HG03432 (cell line): ENCODE data around the gene TUBB.
"Not testable (repeated sequence)": the region's sequence is repeated elsewhere in the genome, so short reads cannot be mapped to it uniquely, and the experiment has no call there.

Experiments used
- ATAC-seq: cut with Tn5 transposase; IDR thresholded peaks from one replicate; pipeline ENCODE4 v1.9.1; 2021; ENCODE audit warnings: mild to moderate bottlenecking, moderate library complexity; ENCODE audit not compliant: unreplicated experiment

The TUBB gene

DNA sequence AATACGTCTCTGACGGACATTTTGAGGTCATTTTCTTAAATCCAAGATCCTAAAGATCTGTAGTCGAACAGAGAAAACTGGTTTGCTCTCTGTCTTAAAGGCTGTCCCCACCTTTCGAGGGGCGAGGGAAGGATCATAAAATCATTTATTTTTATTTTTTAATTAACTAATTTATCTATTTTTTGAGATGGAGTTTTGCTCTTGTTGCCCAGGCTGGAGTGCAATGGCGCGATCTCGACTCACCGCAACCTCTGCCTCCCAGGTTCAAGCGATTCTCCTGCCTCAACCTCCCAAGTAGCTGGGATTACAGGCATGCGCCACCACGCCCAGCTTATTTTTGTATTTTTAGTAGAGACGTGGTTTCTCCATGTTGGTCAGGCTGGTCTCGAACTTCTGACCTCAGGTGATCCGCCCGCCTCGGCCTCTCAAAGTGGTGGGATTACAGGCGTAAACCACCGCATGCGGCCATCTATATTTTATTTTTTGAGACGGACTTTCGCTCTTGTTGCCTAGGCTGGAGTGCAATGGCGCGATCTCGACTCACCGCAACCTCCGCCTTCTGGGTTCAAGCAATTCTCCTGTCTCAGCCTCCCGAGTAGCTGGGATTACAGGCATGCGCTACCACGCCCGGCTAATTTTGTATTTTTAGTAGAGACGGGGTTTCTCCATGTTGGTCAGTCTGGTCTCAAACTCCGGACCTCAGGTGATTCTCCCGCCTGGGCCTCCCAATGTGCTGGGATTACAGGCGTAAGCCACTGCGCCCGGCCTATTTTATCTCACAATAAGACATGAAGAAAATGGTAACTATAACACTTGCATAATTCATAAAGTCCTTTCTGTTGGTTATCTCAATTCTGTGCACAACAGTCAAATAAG lies 2.1 kb upstream of the TUBB start:
- not testable (repeated sequence) for ATAC-seq

DNA sequence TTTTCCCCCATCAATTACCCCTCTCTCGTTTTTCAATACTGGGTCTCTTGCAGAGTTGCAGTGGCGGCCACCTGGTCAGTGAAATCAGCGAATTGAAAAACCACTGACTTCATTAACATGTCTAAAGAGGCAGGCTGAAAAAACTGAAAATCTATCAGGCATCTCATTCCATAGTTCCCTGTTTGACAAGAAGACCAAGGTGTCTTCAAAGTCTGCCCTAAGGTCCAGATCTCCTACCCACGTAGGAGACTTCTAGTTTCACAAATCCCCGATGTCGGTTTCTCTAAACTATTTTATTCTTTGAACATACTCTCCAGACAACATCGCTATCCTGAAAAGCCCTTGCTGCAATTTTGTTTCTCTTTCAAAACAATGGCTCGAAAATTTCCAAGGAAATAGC lies 796 bp upstream of the TUBB start:
- ATAC-seq = no peak

DNA sequence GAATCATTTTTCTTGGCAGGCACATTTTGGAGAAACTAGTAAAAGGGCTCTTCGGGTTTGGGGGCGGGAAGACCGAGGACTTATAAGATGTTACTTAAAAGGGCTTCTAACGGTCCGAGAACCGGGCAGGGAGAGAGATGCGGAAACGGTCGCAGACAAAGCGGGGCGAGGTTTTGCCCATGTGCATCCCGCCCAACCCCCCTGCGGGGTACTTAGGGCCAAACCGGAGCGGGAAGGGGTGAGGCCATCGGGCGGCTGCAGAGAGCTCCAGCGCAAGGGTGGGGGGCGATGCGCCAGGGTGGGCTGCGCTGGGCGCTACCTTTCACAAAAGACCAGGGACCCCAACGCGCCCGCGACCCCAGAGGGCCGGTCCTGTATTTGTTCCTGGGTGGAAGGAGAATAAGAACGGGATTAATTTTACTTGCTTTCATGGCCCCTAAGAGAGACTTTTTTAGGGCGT lies 616 bp downstream of the TUBB start:
- no peak for ATAC-seq

DNA sequence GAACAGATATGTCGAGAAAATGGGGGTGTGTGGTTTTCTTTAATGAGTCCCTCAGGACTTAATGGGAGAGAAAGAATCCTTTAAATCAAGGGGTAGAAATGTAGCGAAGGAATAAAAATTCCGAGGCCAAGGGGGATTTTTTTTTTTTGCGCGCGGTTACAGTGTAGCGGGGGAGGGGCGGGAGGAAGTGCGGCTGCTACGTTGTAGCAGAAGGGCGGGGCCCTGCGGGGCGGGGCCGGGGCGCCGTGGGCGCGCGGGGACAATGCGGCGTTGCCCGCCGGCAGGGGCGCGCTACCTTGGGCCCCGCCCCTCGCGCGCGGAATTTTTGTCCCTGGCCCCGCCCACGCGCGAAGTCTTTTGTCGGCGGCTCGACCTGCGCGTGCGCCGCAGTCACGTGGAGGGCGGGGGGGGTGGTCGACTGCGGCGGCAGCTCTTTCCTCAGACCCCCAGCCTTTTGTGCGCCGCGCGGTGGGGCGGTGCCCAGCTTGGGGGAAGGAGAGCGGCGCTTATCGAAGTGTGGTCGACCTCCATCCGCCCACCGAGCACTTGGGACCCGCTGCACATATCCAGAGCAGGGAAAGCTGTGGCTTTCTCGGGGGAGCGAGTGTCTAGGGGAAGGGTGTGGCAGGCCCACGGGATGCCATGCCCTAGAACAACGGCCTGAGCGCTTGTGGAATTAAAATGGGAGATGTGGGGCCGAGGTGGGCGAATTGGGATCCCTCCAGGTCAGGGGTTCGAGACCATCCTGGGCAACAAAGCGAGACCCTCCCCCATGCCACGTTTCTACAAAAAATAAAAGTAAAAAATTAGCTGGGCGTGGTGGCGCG lies 1.3 kb downstream of the TUBB start:
- peak; percentile 29 for ATAC-seq

DNA sequence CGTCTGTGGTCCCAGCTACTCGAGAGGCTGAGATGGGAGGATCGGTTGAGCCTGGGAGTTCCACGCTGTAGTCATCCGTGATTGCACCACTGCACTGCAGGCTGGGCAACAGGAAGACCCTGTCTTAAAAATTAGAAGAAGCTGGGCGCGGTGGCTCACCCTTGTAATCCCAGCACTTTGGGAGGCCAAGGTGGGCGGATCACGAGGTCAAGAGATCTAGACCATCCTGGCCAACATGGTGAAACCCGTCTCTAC lies 1.8 kb downstream of the TUBB start:
- not testable (repeated sequence) for ATAC-seq

DNA sequence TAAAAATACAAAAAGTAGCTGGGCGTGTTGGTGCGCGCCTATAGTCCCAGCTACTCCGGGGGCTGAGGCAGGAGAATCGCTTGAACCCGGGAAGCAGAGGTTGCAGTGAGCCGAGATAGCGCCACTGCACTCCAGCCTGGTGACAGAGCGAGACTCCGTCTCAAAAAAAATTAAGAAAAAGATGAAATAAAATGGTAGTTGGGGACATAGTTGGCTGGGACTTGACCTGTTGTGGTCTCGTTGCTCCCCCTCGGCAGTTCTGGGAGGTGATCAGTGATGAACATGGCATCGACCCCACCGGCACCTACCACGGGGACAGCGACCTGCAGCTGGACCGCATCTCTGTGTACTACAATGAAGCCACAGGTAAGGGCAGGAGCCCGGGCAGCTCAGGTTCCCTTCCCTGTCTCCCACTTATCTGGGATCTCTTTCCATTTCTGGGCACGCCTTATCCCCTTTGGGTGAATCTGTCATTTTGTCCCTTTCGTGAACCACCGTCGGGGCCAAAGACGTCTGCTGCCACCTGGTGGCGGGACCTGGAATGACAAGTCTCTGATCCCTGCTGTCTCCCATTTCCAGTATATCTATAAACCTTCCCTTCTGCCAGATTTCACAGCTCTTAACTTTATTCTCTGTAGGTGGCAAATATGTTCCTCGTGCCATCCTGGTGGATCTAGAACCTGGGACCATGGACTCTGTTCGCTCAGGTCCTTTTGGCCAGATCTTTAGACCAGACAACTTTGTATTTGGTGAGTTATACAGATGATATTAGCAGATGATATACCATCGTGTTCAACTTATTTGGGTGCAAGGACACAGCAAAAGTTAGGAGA lies 2.3 kb downstream of the TUBB start:
- ATAC-seq = no peak

DNA sequence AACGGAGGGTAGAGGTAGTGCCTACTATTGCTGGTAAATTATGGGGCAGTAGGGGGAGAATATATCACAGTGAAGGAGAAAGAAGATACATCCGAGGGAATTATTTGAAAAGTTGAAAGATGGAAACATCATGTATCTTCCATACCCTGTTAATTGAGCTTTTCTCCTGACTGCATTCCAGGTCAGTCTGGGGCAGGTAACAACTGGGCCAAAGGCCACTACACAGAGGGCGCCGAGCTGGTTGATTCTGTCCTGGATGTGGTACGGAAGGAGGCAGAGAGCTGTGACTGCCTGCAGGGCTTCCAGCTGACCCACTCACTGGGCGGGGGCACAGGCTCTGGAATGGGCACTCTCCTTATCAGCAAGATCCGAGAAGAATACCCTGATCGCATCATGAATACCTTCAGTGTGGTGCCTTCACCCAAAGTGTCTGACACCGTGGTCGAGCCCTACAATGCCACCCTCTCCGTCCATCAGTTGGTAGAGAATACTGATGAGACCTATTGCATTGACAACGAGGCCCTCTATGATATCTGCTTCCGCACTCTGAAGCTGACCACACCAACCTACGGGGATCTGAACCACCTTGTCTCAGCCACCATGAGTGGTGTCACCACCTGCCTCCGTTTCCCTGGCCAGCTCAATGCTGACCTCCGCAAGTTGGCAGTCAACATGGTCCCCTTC lies 3.1 kb downstream of the TUBB start:
- not testable (repeated sequence) for ATAC-seq

DNA sequence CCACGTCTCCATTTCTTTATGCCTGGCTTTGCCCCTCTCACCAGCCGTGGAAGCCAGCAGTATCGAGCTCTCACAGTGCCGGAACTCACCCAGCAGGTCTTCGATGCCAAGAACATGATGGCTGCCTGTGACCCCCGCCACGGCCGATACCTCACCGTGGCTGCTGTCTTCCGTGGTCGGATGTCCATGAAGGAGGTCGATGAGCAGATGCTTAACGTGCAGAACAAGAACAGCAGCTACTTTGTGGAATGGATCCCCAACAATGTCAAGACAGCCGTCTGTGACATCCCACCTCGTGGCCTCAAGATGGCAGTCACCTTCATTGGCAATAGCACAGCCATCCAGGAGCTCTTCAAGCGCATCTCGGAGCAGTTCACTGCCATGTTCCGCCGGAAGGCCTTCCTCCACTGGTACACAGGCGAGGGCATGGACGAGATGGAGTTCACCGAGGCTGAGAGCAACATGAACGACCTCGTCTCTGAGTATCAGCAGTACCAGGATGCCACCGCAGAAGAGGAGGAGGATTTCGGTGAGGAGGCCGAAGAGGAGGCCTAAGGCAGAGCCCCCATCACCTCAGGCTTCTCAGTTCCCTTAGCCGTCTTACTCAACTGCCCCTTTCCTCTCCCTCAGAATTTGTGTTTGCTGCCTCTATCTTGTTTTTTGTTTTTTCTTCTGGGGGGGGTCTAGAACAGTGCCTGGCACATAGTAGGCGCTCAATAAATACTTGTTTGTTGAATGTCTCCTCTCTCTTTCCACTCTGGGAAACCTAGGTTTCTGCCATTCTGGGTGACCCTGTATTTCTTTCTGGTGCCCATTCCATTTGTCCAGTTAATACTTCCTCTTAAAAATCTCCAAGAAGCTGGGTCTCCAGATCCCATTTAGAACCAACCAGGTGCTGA lies 3.9 kb downstream of the TUBB start:
- not testable (repeated sequence) for ATAC-seq

DNA sequence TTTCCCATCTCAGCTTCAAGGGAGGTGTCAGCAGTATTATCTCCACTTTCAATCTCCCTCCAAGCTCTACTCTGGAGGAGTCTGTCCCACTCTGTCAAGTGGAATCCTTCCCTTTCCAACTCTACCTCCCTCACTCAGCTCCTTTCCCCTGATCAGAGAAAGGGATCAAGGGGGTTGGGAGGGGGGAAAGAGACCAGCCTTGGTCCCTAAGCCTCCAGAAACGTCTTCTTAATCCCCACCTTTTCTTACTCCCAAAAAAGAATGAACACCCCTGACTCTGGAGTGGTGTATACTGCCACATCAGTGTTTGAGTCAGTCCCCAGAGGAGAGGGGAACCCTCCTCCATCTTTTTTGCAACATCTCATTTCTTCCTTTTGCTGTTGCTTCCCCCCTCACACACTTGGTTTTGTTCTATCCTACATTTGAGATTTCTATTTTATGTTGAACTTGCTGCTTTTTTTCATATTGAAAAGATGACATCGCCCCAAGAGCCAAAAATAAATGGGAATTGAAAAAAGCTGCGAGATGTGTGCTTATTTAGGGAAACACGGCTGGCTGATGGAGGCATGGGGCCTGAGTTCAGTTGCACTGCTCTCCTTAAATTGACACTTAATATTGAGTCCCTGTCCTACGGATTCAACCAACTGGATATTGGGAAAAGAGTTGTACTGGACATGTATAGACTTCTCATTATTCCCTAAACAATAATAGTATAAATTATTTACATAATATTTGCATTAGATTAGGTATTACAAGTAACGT lies 4.9 kb downstream of the TUBB start:
- ATAC-seq = no peak

DNA sequence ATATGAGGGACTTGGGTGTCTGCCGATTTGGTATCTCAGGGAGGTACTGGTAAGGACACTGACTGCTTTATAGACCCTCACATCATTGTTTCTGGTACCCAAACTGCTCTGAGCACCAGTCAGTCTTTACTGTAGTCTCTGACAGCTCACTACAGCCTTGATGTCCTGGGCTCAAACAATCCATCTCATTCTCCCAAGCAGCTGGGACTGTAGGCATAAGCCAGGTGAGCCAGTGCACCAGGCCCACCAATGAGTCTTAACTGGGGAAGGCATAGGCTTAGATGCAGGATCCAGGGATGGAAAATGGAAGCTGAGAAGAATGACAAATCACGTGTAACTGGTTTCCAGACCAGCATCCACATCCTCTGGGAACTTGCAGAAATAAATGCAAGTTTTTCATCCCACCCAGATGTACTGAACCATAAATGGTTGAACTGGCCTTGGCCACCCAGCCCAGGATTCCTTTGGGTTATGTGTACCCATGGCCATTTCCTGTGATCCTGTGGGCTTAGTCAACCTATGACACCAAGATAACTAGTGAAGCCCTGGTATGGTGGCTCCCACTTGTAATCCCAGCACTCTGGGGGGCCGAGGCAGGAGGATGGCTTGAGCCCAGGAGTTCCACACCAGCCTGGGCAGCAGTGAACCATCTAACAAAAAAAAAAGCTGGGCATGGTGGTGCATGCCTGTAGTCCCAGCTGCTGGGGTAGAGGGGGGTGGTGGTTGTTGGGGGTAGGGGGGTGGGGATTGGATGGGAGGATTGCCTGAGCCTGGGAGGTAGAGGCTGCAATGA lies 5.8 kb downstream of the TUBB start:
- ATAC-seq = no peak

DNA sequence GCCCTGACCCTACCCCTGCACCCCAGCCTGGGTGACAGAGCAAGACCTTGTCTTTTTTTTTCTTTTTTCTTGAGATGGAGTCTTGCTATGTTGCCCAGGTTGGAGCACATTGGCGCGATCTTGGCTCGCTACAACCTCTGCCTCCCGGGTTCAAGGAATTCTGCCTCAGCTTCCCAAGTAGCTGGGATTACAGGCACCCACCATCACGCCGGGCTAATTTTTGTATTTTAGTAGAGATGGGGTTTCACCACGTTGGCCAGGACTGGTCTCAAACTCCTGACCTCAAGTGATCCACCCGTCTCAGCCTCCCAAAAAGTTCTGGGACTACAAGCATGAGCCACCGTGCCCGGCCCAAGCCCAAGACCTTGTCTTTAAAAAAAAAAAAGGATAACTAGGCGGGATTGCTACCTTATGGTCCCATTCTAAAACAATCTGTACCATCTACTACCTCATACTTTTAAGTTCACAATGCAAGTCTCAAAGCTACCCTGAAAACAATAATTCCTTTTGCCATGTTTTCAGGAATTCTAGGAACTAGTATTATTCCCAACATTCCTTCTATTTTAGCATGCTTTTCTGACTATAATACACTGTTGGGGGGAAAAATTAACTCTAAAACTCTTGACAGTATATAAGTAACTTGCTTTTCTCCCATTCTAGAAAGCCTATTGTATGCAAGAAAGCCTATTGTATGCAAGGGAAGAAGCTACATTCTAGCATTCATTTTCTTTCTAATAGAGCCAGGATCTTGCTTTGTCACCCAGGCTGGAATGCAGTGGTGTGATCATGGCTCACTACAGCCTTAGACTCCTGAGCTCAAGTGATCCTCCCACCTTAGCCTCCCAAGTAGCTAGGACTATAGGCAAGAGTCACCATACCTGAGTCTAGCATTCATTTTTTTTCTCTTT lies 6.6 kb downstream of the TUBB start:
- no peak for ATAC-seq

DNA sequence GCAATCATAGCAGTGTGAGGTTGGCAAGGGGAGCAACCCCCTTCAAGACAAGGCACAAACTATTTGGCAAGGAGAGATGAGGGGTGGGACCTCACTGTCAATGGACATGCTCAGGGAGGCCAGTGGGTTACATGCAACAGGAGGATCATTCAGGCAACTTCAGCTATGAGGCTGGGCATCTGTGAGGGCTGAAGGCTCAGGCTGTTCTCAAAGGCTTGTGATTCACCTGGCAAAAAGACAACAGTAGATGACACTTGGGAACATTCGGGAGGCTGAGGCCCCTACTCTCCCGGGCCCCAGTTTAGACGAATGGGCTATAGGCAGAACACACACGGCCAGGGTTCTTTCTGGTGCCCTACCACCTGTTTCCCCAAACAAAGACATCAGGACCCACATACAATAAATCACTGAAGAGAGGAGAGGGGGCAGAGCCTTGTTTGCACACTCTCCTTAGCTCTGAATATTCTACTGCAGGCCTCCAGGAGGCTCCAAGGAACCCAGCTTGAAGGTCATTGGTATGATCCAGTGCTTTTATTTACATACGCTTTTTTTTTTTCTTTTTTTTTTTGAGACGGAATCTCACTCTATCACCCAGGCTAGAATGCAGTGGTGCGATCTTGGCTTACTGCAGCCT lies 7.9 kb downstream of the TUBB start:
- no peak for ATAC-seq

DNA sequence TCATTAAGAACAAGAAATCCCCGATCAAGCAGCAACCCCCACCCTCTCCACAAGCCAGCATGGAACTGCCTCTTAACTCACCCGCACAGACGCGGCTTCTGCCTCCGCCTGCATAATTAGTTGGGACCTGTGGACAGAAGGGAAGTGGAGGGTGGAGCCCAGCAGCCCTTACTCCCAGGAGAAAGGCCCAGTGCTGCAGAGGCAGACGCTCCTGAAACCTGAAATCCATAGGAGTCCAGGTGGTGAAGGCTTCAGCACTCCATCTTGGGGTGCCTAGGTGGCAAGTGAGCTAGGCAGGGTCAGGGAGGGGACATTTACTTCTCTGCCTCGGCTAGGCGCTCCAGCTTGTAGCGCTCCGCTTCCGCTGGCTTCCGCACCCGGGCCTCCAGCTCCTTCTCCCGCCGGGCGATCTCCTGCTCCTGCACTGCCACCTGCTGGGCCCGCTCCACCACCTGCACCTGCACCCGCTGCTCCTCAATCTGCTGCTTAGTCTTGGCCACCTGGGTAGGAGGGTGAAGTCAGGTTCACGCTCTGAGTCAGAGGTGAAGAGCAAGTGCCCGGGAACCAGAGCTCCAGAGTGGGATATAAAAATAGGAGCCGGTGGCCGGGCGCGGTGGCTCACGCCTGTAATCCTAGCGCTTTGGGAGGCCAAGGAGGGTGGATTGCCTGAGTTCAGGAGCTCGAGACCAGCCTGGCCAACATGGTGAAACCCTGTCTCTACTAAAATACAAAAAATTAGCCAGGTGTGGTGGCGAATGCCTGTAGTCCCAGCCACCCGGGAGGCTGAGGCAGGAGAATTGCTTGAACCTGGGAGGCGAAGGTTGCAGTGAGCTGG lies 10.7 kb downstream of the TUBB start:
- ATAC-seq = peak; percentile 73

DNA sequence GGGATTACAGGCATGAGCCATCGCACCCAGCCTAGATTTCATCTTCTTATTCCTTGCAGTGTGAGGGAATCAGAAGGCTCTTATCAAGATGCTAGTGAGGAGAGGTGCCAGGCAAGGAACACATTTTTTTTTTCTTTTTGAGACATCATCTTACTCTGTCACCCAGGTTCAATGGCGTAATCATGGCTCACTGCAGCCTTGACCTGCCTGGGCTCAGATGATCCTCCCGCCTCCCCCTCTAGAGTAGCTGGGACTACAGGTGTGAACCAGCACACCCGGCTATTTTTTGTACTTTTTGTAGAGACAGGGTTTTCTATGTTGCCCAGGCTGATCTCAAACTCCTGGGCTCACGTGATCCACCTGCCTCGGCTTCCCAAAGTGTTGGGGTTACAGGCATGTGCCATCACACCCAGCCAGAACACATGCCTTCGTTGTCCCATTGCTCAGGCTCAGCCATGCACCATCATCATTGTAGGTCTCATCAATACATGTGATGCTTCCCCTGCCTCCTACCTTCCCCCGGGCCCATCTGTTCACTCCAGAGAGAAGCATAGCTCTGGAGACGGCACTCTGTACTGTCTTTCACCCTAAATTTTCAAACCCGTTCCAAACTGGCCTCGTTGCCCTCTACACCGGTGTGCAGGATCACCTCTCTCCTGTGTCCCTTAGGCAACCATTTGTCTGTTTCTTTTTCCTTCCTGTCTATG lies 12.2 kb downstream of the TUBB start:
- ATAC-seq = no peak

DNA sequence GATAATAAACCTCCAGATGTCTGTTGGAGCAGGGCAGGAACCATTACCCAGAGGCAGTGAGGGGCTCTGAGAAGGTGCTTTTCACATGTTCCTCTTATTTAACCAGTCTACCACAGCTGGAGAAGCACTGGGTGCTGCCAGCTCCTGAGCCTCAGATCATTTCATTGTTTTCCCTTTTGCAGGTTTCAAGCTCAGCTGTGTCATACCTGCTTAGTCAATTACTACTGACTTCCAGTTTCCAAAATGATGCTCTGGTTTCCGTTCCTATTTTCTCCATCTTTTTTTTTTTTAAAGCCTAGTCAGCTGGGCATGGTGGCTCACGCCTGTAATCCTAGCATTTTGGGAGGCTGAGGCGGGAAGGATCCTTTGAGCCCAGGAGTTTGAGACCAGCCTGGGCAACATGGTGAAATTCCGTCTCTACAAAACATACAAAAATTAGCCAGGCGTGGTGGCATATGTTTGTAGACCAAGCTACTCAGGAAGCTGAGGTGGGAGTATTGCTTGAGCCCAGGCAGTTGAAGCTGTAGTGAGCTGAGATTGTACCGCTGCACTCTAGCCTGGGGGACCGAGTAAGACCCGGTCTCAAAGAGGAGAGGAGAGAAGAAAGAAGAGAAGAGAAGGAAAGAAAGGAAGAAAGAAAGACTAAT lies 15.6 kb downstream of the TUBB start:
- ATAC-seq = peak; percentile 42
